Measurements from ENCODE around the gene PDE4B. TPM values are rescaled to one million over a fixed set of nuclear protein-coding genes. Genes with fewer than 3 reads are reported as not detected.

Gene PDE4B
- total and polyA plus RNA-seq, 9 of the 15 experiments (the other 6 are each of a cell fraction or from before 2014, with no cell fraction given): 0.09 TPM; not detected in 8

DNA sequence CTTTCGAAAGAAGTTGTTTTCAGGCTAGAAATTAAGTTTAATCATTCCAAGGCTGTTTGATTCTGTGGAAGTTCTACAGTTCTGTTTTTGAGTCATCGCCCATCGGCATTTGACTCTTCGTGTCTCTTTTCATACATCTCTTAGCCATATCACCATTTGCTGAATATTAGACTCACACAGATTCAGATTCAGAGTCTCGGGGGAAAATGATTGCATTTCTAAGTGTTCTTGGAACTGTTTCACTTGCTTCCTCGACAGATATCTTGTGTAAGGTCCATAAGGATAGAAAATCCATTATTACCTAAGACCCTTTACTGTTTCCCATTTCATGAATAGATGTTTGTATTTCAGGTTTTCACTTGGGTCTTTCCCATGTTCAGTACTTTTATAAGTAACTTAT lies 504.3 kb downstream of the PDE4B start (continued):
- TF ChIP-seq ZNF347 (CRISPR knock-in tag; IDR thresholded peaks at IDR 0.05; ENCODE audit: low read depth) (no peak), ZNF507 (tag; conservative IDR thresholded peaks at IDR 0.05) (no peak), ELF2 (CRISPR knock-in tag; IDR thresholded peaks at IDR 0.05) (no peak), TAF15 (IDR thresholded peaks at IDR 0.05; ENCODE audit: low read depth, low read length) (no peak)
- TF ChIP-seq, protein P1, sequence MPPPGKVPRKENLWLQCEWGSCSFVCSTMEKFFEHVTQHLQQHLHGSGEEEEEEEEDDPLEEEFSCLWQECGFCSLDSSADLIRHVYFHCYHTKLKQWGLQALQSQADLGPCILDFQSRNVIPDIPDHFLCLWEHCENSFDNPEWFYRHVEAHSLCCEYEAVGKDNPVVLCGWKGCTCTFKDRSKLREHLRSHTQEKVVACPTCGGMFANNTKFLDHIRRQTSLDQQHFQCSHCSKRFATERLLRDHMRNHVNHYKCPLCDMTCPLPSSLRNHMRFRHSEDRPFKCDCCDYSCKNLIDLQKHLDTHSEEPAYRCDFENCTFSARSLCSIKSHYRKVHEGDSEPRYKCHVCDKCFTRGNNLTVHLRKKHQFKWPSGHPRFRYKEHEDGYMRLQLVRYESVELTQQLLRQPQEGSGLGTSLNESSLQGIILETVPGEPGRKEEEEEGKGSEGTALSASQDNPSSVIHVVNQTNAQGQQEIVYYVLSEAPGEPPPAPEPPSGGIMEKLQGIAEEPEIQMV (tag; conservative IDR thresholded peaks at IDR 0.05; ENCODE audit: low read depth): no peak

DNA sequence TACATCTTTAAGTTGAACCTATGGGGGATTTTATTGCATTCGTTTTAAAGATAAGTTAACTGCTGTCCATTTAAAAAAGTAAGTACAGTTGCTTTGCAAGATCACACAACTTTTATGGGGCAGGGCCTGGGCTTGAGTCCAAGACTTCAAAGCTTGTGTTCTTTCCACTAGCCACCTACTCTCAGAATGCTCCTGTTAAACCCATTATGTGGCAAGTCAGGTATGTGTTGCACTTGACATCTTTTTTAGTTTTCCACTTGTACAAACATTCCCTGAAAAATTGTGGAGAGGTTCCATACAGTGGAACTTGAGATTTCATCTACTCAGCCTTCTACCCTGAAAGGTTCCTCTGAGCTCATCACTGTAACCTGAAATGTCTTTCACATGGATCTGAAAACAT lies 505.8 kb downstream of the PDE4B start:
- Histone ChIP-seq H3K79me2 (ENCODE audit: control insufficient read depth, insufficient read depth, low read length) (no peaks in the 10 kb centered on the region), H3K27ac (ENCODE audit: extremely low read depth, low read depth, low read length) (no peak overlapping the region), H3K27me3 (ENCODE audit: control insufficient read depth in 2 of 2, insufficient read depth in 2 of 2, low read length in 2 of 2) (no peaks in the 10 kb centered on the region), H3K9ac (ENCODE audit: insufficient read depth in 1 of 2, low read depth in 2 of 2, low read length in 2 of 2) (no peak overlapping the region), H4K20me1 (replicated peaks; ENCODE audit: control insufficient read depth, insufficient read depth, low read length) (no peaks in the 10 kb centered on the region), H3K9me3 (replicated peaks; ENCODE audit: control insufficient read depth, insufficient read depth, low read depth, low read length) (no peaks in the 10 kb centered on the region), H3K4me3 (no peak overlapping the region), H3K4me1 (replicated peaks in 1 of 2; ENCODE audit: control insufficient read depth in 2 of 2, insufficient read depth in 2 of 2, low read length in 2 of 2) (no peaks in the 10 kb centered on the region), H3K9me1 (ENCODE audit: control insufficient read depth, insufficient read depth, low read length) (no peaks in the 10 kb centered on the region), H3K36me3 (ENCODE audit: control insufficient read depth, insufficient read depth, low read length) (no peaks in the 10 kb centered on the region), H3K4me2 (ENCODE audit: insufficient read depth, low read length) (no peak overlapping the region), H2AFZ (ENCODE audit: low read depth, low read length) (no peak overlapping the region)
- FAIRE-seq: no peak
- in situ Hi-C loops (cut with MboI) (no loop called here), intact Hi-C loops (cut with micrococcal nuclease) (no loop called here)
- no peak for ATAC-seq
- WGBS (ENCODE audit: insufficient coverage, low coverage, missing lambda C conversion rate): 0% methylated on average over 1 of the region's 1 CpG
- TF ChIP-seq, protein P2, sequence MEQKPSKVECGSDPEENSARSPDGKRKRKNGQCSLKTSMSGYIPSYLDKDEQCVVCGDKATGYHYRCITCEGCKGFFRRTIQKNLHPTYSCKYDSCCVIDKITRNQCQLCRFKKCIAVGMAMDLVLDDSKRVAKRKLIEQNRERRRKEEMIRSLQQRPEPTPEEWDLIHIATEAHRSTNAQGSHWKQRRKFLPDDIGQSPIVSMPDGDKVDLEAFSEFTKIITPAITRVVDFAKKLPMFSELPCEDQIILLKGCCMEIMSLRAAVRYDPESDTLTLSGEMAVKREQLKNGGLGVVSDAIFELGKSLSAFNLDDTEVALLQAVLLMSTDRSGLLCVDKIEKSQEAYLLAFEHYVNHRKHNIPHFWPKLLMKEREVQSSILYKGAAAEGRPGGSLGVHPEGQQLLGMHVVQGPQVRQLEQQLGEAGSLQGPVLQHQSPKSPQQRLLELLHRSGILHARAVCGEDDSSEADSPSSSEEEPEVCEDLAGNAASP (IDR thresholded peaks at IDR 0.05): no peak
- TF ChIP-seq TCF7 (IDR thresholded peaks at IDR 0.05; ENCODE audit: borderline replicate concordance): no peak
- TF ChIP-seq NFE2L1 (tag; IDR thresholded peaks at IDR 0.05; ENCODE audit: borderline replicate concordance, low read depth): no peak
- TF ChIP-seq CBX2 (IDR thresholded peaks at IDR 0.05; ENCODE audit: insufficient read depth, low read length, poor library complexity, severe bottlenecking): no peak
- TF ChIP-seq ZNF431 (CRISPR knock-in tag; IDR thresholded peaks at IDR 0.05): no peak
- TF ChIP-seq POLR2B (IDR thresholded peaks at IDR 0.05; ENCODE audit: low read depth, partially characterized antibody): no peak
- no peak for TF ChIP-seq NEUROD1 (IDR thresholded peaks at IDR 0.05; ENCODE audit: borderline replicate concordance, low read depth, low read length, partially characterized antibody)
- DNase-seq (ENCODE audit: extremely low read depth in 1 of 4, low spot score in 3 of 4): no peak
- ChIA-PET CTCF (ENCODE audit: low intra/inter-chr PET ratio) (no interaction called here), POLR2A (no interaction called here)
- BruUV-seq (replicated peaks): no TSS peak
